ENCODE data around the gene TMED1. TPM values are rescaled to one million over a fixed set of nuclear protein-coding genes. Genes with fewer than 3 reads are reported as not detected.

Gene TMED1
- total RNA-seq, 1 donor from 2014 or later, result 25.0 TPM

DNA sequence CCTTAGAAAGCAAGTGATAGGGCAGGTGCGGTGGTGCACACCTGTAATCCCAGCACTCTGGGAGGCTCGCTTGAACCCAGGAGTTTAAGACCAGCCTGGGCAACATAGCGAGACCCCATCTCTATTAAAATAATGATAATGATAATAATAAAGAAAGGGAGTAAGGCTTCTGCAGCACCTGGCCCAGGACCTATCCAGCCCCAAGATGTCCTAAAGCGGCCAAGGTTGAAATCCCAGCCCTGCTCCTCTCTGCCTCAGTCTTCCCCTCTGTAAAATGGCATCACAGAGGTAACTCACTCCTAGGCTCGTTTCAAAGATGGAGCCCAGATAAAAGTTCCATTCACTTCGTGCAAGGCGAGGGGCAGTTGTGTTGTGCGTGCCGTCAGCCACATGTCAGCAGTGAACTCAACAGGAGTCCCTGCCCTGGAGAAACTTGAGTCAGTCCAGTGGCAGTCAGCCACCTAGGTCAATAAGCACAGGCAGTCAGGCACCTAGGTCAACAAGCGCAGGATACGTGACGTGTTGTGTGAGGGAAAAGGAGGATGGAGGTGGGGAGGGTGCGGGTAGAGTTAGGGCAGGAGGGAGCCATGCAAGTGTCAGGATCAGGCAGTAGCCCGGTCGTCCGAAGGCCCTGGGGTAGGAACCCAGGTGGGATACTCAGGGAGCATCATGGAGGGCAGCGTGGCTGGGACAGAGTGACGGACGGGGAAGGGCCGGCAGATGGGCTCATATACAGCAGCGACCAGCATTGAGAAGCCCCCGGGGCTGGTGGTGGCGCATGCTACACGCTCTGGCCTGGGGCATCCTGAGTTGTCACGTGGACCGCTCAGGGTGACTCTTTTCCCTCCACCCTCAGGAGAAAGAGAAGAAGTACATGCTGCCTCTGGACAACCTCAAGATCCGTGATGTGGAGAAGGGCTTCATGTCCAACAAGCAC lies 16.6 kb downstream of the TMED1 start:
- intact Hi-C loops (cut with DNase I), result loop anchor here (5.0 kb wide), 1 partner anchor 43 kb away; no protein-coding TSS in a partner anchor
- H3K9me3 ChIP-seq, result no peaks in the 10 kb centered on the region
- H3K36me3 ChIP-seq, result peaks cover 50% of the 10 kb centered on the region in 2 donors
- H3K4me1 ChIP-seq, result peaks cover 9 to 10% of the 10 kb centered on the region in 2 donors
- H3K27ac ChIP-seq, result peak overlapping the region; percentile 88 to 92
- no peaks in the 10 kb centered on the region for H3K27me3 ChIP-seq
- no peak overlapping the region for H3K4me3 ChIP-seq
- no peak for DNase-seq (ENCODE audit: low spot score in 2 of 2)
- TF ChIP-seq, protein P1, sequence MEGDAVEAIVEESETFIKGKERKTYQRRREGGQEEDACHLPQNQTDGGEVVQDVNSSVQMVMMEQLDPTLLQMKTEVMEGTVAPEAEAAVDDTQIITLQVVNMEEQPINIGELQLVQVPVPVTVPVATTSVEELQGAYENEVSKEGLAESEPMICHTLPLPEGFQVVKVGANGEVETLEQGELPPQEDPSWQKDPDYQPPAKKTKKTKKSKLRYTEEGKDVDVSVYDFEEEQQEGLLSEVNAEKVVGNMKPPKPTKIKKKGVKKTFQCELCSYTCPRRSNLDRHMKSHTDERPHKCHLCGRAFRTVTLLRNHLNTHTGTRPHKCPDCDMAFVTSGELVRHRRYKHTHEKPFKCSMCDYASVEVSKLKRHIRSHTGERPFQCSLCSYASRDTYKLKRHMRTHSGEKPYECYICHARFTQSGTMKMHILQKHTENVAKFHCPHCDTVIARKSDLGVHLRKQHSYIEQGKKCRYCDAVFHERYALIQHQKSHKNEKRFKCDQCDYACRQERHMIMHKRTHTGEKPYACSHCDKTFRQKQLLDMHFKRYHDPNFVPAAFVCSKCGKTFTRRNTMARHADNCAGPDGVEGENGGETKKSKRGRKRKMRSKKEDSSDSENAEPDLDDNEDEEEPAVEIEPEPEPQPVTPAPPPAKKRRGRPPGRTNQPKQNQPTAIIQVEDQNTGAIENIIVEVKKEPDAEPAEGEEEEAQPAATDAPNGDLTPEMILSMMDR (IDR thresholded peaks at IDR 0.05), result no peak

DNA sequence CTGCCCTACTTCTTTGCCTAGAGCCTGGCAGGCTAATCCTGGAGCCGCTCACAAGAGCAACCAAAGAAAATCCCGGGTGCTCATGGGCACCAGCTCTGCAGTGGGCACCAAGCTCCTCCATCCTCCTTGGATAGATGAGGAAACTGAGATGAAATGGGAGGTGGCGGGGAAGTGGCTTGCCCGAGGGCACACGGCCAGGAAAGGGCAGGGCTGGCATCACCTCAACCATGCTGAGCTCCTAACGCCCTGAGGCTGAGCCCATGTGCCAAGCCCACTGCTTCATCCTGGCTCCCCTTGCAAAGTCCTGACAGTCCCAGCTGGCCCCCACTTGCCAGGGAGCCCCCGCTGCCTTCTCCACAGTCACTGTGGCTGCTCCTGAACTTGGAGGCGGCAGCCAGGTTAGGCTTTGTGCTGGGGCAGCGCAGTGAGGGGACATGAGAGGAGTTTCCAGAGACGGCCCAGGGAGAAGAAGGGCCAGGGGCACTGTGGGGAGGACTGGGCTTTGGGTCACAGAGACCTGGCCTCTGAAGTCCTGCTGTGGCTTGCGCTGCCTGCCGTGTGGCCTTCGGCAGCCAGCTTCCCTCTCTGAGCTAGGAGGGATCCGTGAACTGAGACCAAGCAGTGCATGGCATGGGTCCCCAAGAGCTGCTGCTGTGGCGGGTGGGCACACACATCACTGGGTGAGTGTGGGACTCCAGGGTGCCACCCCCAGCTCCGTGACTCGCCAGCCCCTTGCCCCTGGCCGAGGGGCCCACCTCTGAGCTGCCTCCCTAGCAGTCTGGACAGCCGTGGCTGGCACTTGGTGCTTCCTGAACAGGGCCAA lies 17.5 kb downstream of the TMED1 start:
- peaks cover 45 to 47% of the 10 kb centered on the region in 2 donors for H3K36me3 ChIP-seq
- H3K27ac ChIP-seq, result peak overlapping the region; percentile 88 to 92
- no peaks in the 10 kb centered on the region for H3K9me3 ChIP-seq
- H3K4me3 ChIP-seq, result peak overlapping the region; percentile 35 to 65
- H3K27me3 ChIP-seq, result no peaks in the 10 kb centered on the region
- intact Hi-C loops (cut with DNase I), result loop anchor here (1.0 to 5.0 kb wide), 2 partner anchors 17 to 44 kb away; no protein-coding TSS in a partner anchor
- peaks cover 9 to 10% of the 10 kb centered on the region in 2 donors for H3K4me1 ChIP-seq
- TF ChIP-seq, protein P1 (IDR thresholded peaks at IDR 0.05), result no peak
- no peak for DNase-seq (ENCODE audit: low spot score in 2 of 2)

DNA sequence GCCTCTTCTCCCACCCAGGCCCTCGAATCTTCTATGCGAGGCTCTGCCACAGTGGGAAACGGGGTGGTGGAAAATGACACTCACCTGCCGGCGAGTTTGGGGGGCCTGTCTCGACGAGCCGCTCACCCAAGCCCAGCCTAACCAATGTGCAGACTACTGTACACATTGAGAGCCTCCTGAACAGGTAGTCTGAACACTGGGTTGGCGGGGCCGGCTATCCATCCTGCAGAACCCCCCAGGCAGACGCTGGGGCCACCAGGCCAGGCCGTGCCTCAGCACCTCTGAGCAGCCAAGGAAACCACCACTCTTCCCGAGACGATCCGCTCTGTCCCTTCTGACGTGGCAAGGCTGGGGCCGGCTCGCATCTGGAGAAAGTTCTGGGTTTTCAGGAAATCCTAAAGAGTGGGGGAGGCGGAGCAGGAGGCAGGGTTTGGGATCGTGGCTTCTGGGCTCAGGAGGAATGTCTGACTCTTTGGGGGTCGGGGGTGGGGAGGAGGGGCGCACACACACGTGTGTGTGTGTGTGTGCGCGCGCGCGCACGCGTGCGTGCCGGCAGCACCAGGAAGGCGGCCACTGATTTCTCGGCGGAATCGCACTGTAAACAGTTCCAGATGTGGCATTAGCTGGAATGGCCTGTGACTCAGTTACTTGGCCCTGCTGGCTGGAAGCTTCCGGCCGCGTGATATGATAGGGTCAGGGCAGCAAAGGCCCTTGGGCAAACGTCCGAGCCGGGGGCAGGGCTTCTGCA lies 18.5 kb downstream of the TMED1 start:
- TF ChIP-seq, protein P1 (IDR thresholded peaks at IDR 0.05), result no peak
- Histone ChIP-seq H3K27ac (peak overlapping the region; percentile 88 to 92), H3K4me3 (peak overlapping the region; percentile 35 to 65), H3K36me3 (peaks cover 42 to 45% of the 10 kb centered on the region in 2 donors), H3K4me1 (peaks cover 10 to 12% of the 10 kb centered on the region in 2 donors), H3K27me3 (no peaks in the 10 kb centered on the region), H3K9me3 (no peaks in the 10 kb centered on the region)
- DNase-seq (ENCODE audit: low spot score in 2 of 2), result peak; percentile 42 to 89
- intact Hi-C loops (cut with DNase I), result loop anchor here (1.0 to 5.0 kb wide), 2 partner anchors 18 to 45 kb away; no protein-coding TSS in a partner anchor

DNA sequence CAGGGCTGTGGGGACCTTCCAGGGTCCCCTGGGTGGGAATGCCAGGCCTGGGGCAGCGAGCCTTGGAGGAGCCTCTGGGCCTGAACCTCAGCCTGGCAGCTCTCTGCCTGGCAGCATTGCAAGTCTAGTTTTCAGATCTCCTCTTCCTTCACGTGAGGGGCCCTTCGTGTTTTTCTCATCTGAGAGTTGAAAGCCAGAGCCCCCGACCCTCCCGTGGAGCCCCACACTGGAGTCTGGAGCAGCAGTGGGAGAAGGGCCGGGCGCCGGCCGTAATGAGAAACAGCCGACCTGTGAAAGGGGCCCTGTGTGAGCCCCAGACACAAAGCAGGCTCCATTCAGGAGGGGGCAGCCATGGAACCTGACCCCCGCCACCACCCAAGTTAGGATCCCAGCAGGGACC lies 19.3 kb downstream of the TMED1 start:
- TF ChIP-seq, protein P1 (IDR thresholded peaks at IDR 0.05), result no peak
- intact Hi-C loops (cut with DNase I), result loop anchor here (5.0 kb wide), 1 partner anchor 46 kb away; no protein-coding TSS in a partner anchor
- H3K36me3 ChIP-seq, result peaks cover 36 to 47% of the 10 kb centered on the region in 2 donors
- DNase-seq (ENCODE audit: low spot score in 2 of 2), result no peak
- no peaks in the 10 kb centered on the region for H3K9me3 ChIP-seq
- peak overlapping the region; percentile 88 to 92 for H3K27ac ChIP-seq
- peak overlapping the region; percentile 35 to 65 for H3K4me3 ChIP-seq
- H3K4me1 ChIP-seq, result peaks cover 10 to 12% of the 10 kb centered on the region in 2 donors
- H3K27me3 ChIP-seq, result no peaks in the 10 kb centered on the region

Data from ascending aorta (tissue), 2 donors.